Pulmonary artery endothelial cell (primary cell): Measurements from ENCODE around the gene OR13C5. TPM values are rescaled to one million over a fixed set of nuclear protein-coding genes. Genes with fewer than 3 reads are reported as not detected.

Experiments
- DNase-seq: peaks from one replicate; pipeline ENCODE4 v3.0.0-alpha.2; 2011; ENCODE audit warnings: low read depth, low spot score
- total RNA-seq: library from RNA; depleted of rRNA; stranded (reverse); fragments of >200 nt; gene quantifications from 2 replicates; pipeline ENCODE4 v1.2.3, GENCODE V29; 2014

Gene OR13C5
- total RNA-seq, 1 donor from 2014 or later = not detected

- DNase-seq = no peak
Measured at GRCh38 chr9:104553261-104553660, 46.0 kb downstream of the OR13C5 start.

Other genes with a start within 250 kb of the OR13C5 start
- gene OR13F1, start 95.2 kb downstream of the OR13C5 start, total RNA-seq = not detected in 2 replicates
- not detected in 2 replicates for gene OR13C4, start 72.2 kb downstream of the OR13C5 start, total RNA-seq
- gene OR13C3, start 62.6 kb downstream of the OR13C5 start, total RNA-seq = not detected in 2 replicates
- not detected in 2 replicates for gene OR13C8, start 30.2 kb downstream of the OR13C5 start, total RNA-seq
- not detected in 2 replicates for gene OR13C2, start 6.2 kb upstream of the OR13C5 start, total RNA-seq
- gene OR13C9, start 18.8 kb upstream of the OR13C5 start, total RNA-seq = not detected in 2 replicates
- not detected in 2 replicates for gene OR13D1, start 95.1 kb upstream of the OR13C5 start, total RNA-seq
- 49.9 and 54.5 TPM in 2 replicates for gene NIPSNAP3A, start 148.3 kb upstream of the OR13C5 start, total RNA-seq
- gene NIPSNAP3B, start 164.7 kb upstream of the OR13C5 start, total RNA-seq = 0.14 and 0.33 TPM in 2 replicates